PC-3 (cell line): ENCODE results near the gene REXO4. TPM values are rescaled to one million over a fixed set of nuclear protein-coding genes. Genes with fewer than 3 reads are reported as not detected.

ENCODE experiments used
- ATAC-seq: fragments of 200-7000 bp; cut with Tn5 transposase; 2 replicates; pipeline ENCODE4 v1.9.1; 2020; ENCODE audit warnings: mild to moderate bottlenecking, moderate library complexity
- BruUV-seq: library from RNA; stranded (reverse); fragments of 400-500 nt; replicated peaks from 2 replicates; lab custom pipeline; 2021; lab: Mats Ljungman, UMichigan
- CTCF ChIA-PET: fragments of 300-600 bp; sonication (Branson Sonifier 250); formaldehyde crosslinking; loops from one replicate; lab custom pipeline; 2022; ENCODE audit warnings: antibody characterized with exemption; lab: Charles Lee
- POLR2A ChIA-PET: fragments of 300-600 bp; sonication (Branson Sonifier 250); formaldehyde crosslinking; loops from one replicate; lab custom pipeline; 2022; ENCODE audit warnings: antibody characterized with exemption; ENCODE audit not compliant: unreplicated experiment; lab: Charles Lee
- DNase-seq: peaks from one replicate; pipeline ENCODE4 v3.0.0-alpha.2; 2015
- H2AFZ ChIP-seq: fragments of 300-600 bp; sonication (generic); 2 replicates; pipeline ENCODE4 v1.6.0; 2016; ENCODE audit warnings: antibody characterized with exemption, low read length
- H3F3A ChIP-seq: fragments of 300-600 bp; sonication (generic); one replicate; pipeline ENCODE4 v1.6.0; 2017; ENCODE audit warnings: antibody characterized with exemption, low read length, control low read depth, mild to moderate bottlenecking; ENCODE audit not compliant: unreplicated experiment
- H3K27ac ChIP-seq: fragments of 300-600 bp; sonication (generic); 2 replicates; pipeline ENCODE4 v1.5.1; 2016; ENCODE audit warnings: mild to moderate bottlenecking, low read length
- H3K27me3 ChIP-seq: fragments of 300-600 bp; sonication (generic); 2 replicates; pipeline ENCODE4 v1.6.1; 2016; ENCODE audit warnings: low read length, mixed read lengths
- H3K36me3 ChIP-seq: fragments of 300-600 bp; sonication (generic); 2 replicates; pipeline ENCODE4 v1.6.1; 2016; ENCODE audit warnings: low read depth, mixed run types, low read length, mixed read lengths
- H3K4me1 ChIP-seq: fragments of 300-600 bp; sonication (generic); 2 replicates; pipeline ENCODE4 v1.5.1; 2016; ENCODE audit warnings: low read length; ENCODE audit not compliant: insufficient read depth
- H3K4me2 ChIP-seq: fragments of 300-600 bp; sonication (generic); 2 replicates; pipeline ENCODE4 v1.6.0; 2016; ENCODE audit warnings: low read length
- H3K4me3 ChIP-seq: fragments of 300-600 bp; sonication (generic); 2 replicates; pipeline ENCODE4 v1.5.1; 2016; ENCODE audit warnings: mild to moderate bottlenecking, low read length, mixed read lengths
- H3K79me2 ChIP-seq: fragments of 300-600 bp; sonication (generic); 2 replicates; pipeline ENCODE4 v1.6.1; 2017; ENCODE audit warnings: low read length, mixed read lengths
- H3K9ac ChIP-seq: fragments of 300-600 bp; sonication (generic); 2 replicates; pipeline ENCODE4 v1.6.0; 2016; ENCODE audit warnings: mild to moderate bottlenecking, low read length
- H3K9me2 ChIP-seq: fragments of 300-600 bp; sonication (generic); replicated peaks from 2 replicates; pipeline ENCODE4 v1.6.1; 2016; ENCODE audit warnings: mixed run types, low read length, mixed read lengths
- H3K9me3 ChIP-seq: fragments of 300-600 bp; sonication (generic); 2 replicates; pipeline ENCODE4 v1.6.1; 2016; ENCODE audit warnings: low read length, mixed read lengths
- H4K20me1 ChIP-seq: fragments of 300-600 bp; sonication (generic); 2 replicates; pipeline ENCODE4 v1.6.1; 2016; ENCODE audit warnings: low read length, mixed read lengths
- CTCF ChIP-seq: fragments of 300-600 bp; sonication (generic); conservative IDR thresholded peaks from 2 replicates; pipeline ENCODE4 v1.5.1; 2017; ENCODE audit warnings: antibody characterized with exemption, low read depth, mild to moderate bottlenecking, low read length
- EZH2 ChIP-seq: fragments of 300-600 bp; sonication (generic); IDR thresholded peaks from one replicate; pipeline ENCODE4 v1.6.1; 2017; ENCODE audit warnings: antibody characterized with exemption, mild to moderate bottlenecking, low read length; ENCODE audit not compliant: unreplicated experiment
- EZH2phosphoT487 ChIP-seq: fragments of 300-600 bp; sonication (generic); IDR thresholded peaks from 2 replicates; pipeline ENCODE4 v1.6.1; 2018; ENCODE audit warnings: mild to moderate bottlenecking, antibody characterized with exemption, low read length, borderline replicate concordance
- intact Hi-C: fragments of 100-400 bp; cut with micrococcal nuclease; formaldehyde crosslinking; loops from 2 replicates; pipeline ENCODE4 v1.9.0; 2023
- total RNA-seq: library from RNA; depleted of rRNA; stranded (reverse); fragments of >200 nt; gene quantifications from 2 replicates; pipeline ENCODE4 v1.2.3, GENCODE V29; 2014

The REXO4 gene
- total RNA-seq, 1 experiment from 2014 or later: 34.1 TPM

- H3K9me2 ChIP-seq: no peaks in the 10 kb centered on the region
- no peaks in the 10 kb centered on the region for H3F3A ChIP-seq
- H3K36me3 ChIP-seq: no peaks in the 10 kb centered on the region
- no peaks in the 10 kb centered on the region for H4K20me1 ChIP-seq
- no peak for ATAC-seq
- H3K27me3 ChIP-seq: no peaks in the 10 kb centered on the region
- intact Hi-C loops: no loop called here
- no peaks in the 10 kb centered on the region for H3K9me3 ChIP-seq
- no peak for TF ChIP-seq EZH2
- no peak for TF ChIP-seq CTCF
- TF ChIP-seq EZH2phosphoT487: no peak
- H3K4me2 ChIP-seq: no peak overlapping the region
- CTCF ChIA-PET: no interaction called here
- H3K9ac ChIP-seq: no peak overlapping the region
- no peak overlapping the region for H3K4me3 ChIP-seq
- H2AFZ ChIP-seq: no peak overlapping the region
- POLR2A ChIA-PET: no interaction called here
- H3K79me2 ChIP-seq: no peaks in the 10 kb centered on the region
- no TSS peak for BruUV-seq
- H3K27ac ChIP-seq: no peak overlapping the region
- H3K4me1 ChIP-seq: peaks cover 11% of the 10 kb centered on the region; the same call in 1 of the 2 replicates
- DNase-seq: no peak
These were observed 39.4 kb upstream of the REXO4 start for GRCh38 chr9:133457233-133457632.

- TF ChIP-seq EZH2phosphoT487 (no peak), CTCF (peak; percentile 24; the same call in 1 of the 2 replicates), EZH2 (no peak)
- DNase-seq (no peak), ATAC-seq (no peak)
- intact Hi-C loops: no loop called here
- H3K4me2 ChIP-seq: no peak overlapping the region
- H3K9me2 ChIP-seq: no peaks in the 10 kb centered on the region
- H3K9ac ChIP-seq: no peak overlapping the region
- H3K4me1 ChIP-seq: peaks cover 11% of the 10 kb centered on the region; the same call in 1 of the 2 replicates
- H3K9me3 ChIP-seq: no peaks in the 10 kb centered on the region
- H3K36me3 ChIP-seq: no peaks in the 10 kb centered on the region
- ChIA-PET CTCF (no interaction called here), POLR2A (no interaction called here)
- H3K27ac ChIP-seq: no peak overlapping the region
- H3K27me3 ChIP-seq: no peaks in the 10 kb centered on the region
- no peak overlapping the region for H3K4me3 ChIP-seq
- no peaks in the 10 kb centered on the region for H3K79me2 ChIP-seq
- no TSS peak for BruUV-seq
- H2AFZ ChIP-seq: no peak overlapping the region
- H3F3A ChIP-seq: no peaks in the 10 kb centered on the region
- no peaks in the 10 kb centered on the region for H4K20me1 ChIP-seq
These were observed 38.6 kb upstream of the REXO4 start for GRCh38 chr9:133456409-133456808.

GRCh38 chr9:133455936-133456335, 38.1 kb upstream of the REXO4 start:
- H4K20me1 ChIP-seq: no peaks in the 10 kb centered on the region
- no peak overlapping the region for H3K4me3 ChIP-seq
- POLR2A ChIA-PET: no interaction called here
- no peaks in the 10 kb centered on the region for H3K79me2 ChIP-seq
- no peak overlapping the region for H3K9ac ChIP-seq
- peaks cover 11% of the 10 kb centered on the region; the same call in 1 of the 2 replicates for H3K4me1 ChIP-seq
- no peaks in the 10 kb centered on the region for H3K36me3 ChIP-seq
- intact Hi-C loops: no loop called here
- H3F3A ChIP-seq: no peaks in the 10 kb centered on the region
- no peak overlapping the region for H2AFZ ChIP-seq
- no peak overlapping the region for H3K4me2 ChIP-seq
- H3K27me3 ChIP-seq: no peaks in the 10 kb centered on the region
- CTCF ChIA-PET: no interaction called here
- no peaks in the 10 kb centered on the region for H3K9me3 ChIP-seq
- DNase-seq: no peak
- H3K9me2 ChIP-seq: no peaks in the 10 kb centered on the region
- no peak overlapping the region for H3K27ac ChIP-seq
- no peak for ATAC-seq
- BruUV-seq: no TSS peak
- TF ChIP-seq EZH2 (no peak), CTCF (no peak), EZH2phosphoT487 (no peak)
